Upper lobe of left lung (tissue), 6 donors: ENCODE results near the gene SFRP4. TPM values are rescaled to one million over a fixed set of nuclear protein-coding genes. Genes with fewer than 3 reads are reported as not detected.
"Not testable (repeated sequence)": the region's sequence is repeated elsewhere in the genome, so short reads cannot be mapped to it uniquely, and the experiment has no call there.

Source experiments
- ATAC-seq, 2 donors: fragments of 200-7000 bp; cut with Tn5 transposase; one replicate each; pipeline ENCODE4 v1.9.1; 2022; ENCODE audit warnings: mild to moderate bottlenecking in 2 of 2, moderate library complexity in 2 of 2; ENCODE audit not compliant: low FRiP score in 2 of 2
- DNase-seq, 2 donors: peaks; one replicate each; pipeline ENCODE4 v3.0.0-alpha.2; 2019 to 2020
- H3K27ac ChIP-seq, 4 donors: fragments of 200-600 bp; sonication (generic); one replicate each; pipeline ENCODE4 v1.5.1; 2016 to 2019
- H3K27me3 ChIP-seq, 4 donors: fragments of 200-600 bp; sonication (generic); one replicate each; pipeline ENCODE4 v1.5.1; 2017 to 2019
- H3K36me3 ChIP-seq, 4 donors: fragments of 200-600 bp; sonication (generic); one replicate each; pipeline ENCODE4 v1.5.1; 2016 to 2019
- H3K4me1 ChIP-seq, 4 donors: fragments of 200-600 bp; sonication (generic); one replicate each; pipeline ENCODE4 v1.5.1; 2018 to 2019
- H3K4me3 ChIP-seq, 4 donors: fragments of 200-600 bp; sonication (generic); one replicate each; pipeline ENCODE4 v1.5.1; 2017 to 2019; ENCODE audit warnings: mild to moderate bottlenecking in 2 of 4, moderate library complexity in 1 of 4
- H3K9me3 ChIP-seq, 4 donors: fragments of 200-600 bp; sonication (generic); one replicate each; pipeline ENCODE4 v1.5.1; 2018 to 2019
- EP300 ChIP-seq, 4 donors: sonication (generic); formaldehyde crosslinking; IDR thresholded peaks; one replicate each; pipeline ENCODE4 v1.5.1; 2017; ENCODE audit warnings: antibody characterized with exemption in 4 of 4, control low read depth in 2 of 4
- POLR2A ChIP-seq, 4 donors: fragments of 450-650 bp; IDR thresholded peaks; one replicate each; pipeline ENCODE4 v1.5.1; 2016 to 2017; ENCODE audit warnings: antibody characterized with exemption in 4 of 4, mild to moderate bottlenecking in 2 of 4
- POLR2AphosphoS5 ChIP-seq, 2 donors: sonication (generic); formaldehyde crosslinking; IDR thresholded peaks; one replicate each; pipeline ENCODE4 v1.5.1; 2017; ENCODE audit warnings: antibody characterized with exemption in 2 of 2
- WGBS, 2 donors: methylation state at CpG; one replicate each; pipeline ENCODE4 v1.1.5; 2017 to 2018; 5-methylcytosine and 5-hydroxymethylcytosine counted together
- total RNA-seq, 6 donors: library from RNA; depleted of rRNA in 4 of 6; stranded (reverse); fragments of >200 nt in 4 of 6; gene quantifications; one replicate each; pipeline versions ENCODE4 v1.1.0 to v1.2.1, GENCODE V29; 2016 to 2021
- TF ChIP-seq, protein P1 (sequence below), 6 experiments: fragments of 450-650 bp in 4 of 6; fragments of 200-600 bp in 2 of 6; sonication (generic) in 2 of 6; IDR thresholded peaks; one replicate each; pipeline ENCODE4 v1.5.1; 2016 to 2019; ENCODE audit warnings: antibody characterized with exemption in 6 of 6
- donor health status: DM: no; HTN: no; CAD: no; lungs with moderate emphysema.
- donor health status: DM: no; HTN: yes; CAD: no; lungs with severe emphysema.

SFRP4 gene
- total RNA-seq, 6 donors from 2014 or later = under 0.01 to 12.2 (median 4.3) TPM

DNA sequence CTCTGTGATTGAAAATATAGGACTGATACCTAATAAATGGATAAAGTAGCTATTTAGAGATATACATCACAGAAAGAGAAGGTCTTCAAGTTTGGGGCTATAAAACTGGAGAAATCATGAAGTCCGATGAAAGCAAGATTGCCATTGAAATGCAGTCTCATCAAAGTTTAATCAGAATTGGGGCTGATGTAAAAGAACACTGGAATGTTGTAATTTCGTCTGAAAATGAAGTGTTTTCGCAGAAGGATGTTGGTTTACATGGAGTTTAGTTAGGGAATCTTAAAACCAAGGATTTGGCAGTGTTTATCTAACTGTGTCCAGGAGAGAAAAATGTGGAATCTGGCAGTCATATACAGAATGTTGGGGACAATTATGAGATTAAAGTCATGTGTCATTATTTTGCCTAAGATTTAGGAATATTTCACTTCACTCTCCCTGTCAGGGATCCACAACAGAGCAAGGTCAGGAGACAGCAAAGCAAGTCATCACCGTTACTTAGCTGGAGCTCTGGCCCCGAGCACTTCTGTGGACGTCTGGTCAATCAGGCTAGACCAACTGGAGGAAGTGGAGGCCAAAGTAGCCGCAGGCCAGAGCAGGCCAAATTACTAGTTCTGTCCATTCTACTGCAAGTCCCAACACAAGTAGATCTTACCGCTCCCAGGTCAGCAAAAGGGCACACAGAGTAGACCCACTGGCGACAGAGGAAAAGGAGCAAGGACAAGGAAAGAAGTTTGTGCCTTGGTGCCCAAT lies 40.8 kb upstream of the SFRP4 start:
- Histone ChIP-seq H3K27ac (no peak overlapping the region), H3K4me1 (no peaks in the 10 kb centered on the region), H3K27me3 (no peaks in the 10 kb centered on the region), H3K36me3 (no peaks in the 10 kb centered on the region), H3K4me3 (no peak overlapping the region), H3K9me3 (no peaks in the 10 kb centered on the region)
- 80 to 82% methylated on average over 9 of the region's 9 CpGs for WGBS, 2 donors
- TF ChIP-seq POLR2A (IDR thresholded peaks at IDR 0.05) (no peak), POLR2AphosphoS5 (IDR thresholded peaks at IDR 0.05) (no peak), EP300 (IDR thresholded peaks at IDR 0.05) (no peak)
- TF ChIP-seq, protein P1, sequence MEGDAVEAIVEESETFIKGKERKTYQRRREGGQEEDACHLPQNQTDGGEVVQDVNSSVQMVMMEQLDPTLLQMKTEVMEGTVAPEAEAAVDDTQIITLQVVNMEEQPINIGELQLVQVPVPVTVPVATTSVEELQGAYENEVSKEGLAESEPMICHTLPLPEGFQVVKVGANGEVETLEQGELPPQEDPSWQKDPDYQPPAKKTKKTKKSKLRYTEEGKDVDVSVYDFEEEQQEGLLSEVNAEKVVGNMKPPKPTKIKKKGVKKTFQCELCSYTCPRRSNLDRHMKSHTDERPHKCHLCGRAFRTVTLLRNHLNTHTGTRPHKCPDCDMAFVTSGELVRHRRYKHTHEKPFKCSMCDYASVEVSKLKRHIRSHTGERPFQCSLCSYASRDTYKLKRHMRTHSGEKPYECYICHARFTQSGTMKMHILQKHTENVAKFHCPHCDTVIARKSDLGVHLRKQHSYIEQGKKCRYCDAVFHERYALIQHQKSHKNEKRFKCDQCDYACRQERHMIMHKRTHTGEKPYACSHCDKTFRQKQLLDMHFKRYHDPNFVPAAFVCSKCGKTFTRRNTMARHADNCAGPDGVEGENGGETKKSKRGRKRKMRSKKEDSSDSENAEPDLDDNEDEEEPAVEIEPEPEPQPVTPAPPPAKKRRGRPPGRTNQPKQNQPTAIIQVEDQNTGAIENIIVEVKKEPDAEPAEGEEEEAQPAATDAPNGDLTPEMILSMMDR (IDR thresholded peaks at IDR 0.05) = no peak
- ATAC-seq (no peak), DNase-seq (no peak)

DNA sequence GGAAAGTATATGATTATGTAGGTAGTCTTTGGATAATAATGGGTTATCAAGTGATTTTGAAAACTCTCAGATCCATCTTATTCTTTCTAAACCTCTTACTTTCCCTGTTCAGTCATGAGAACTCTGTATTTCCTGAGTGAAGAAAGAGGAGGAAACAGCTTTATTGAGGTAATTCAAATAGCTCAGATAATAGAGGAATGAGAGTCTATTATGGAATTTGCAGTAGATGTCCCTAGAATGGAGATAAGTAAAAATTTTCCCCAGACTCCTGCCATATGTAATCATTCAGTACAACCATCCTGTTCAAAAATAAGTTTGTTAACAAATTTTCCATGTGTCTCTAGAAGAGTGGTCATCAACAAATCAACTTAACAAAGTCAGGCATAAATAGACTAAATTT lies 40.2 kb upstream of the SFRP4 start:
- H3K4me3 ChIP-seq = no peak overlapping the region
- ATAC-seq (no peak), DNase-seq (no peak)
- TF ChIP-seq, protein P1 (IDR thresholded peaks at IDR 0.05) = no peak
- no peak for TF ChIP-seq POLR2AphosphoS5 (IDR thresholded peaks at IDR 0.05)
- TF ChIP-seq EP300 (IDR thresholded peaks at IDR 0.05) = no peak
- no peak for TF ChIP-seq POLR2A (IDR thresholded peaks at IDR 0.05)
- H3K9me3 ChIP-seq = no peaks in the 10 kb centered on the region
- H3K27me3 ChIP-seq = no peaks in the 10 kb centered on the region
- H3K4me1 ChIP-seq = no peaks in the 10 kb centered on the region
- no peaks in the 10 kb centered on the region for H3K36me3 ChIP-seq
- no peak overlapping the region for H3K27ac ChIP-seq

DNA sequence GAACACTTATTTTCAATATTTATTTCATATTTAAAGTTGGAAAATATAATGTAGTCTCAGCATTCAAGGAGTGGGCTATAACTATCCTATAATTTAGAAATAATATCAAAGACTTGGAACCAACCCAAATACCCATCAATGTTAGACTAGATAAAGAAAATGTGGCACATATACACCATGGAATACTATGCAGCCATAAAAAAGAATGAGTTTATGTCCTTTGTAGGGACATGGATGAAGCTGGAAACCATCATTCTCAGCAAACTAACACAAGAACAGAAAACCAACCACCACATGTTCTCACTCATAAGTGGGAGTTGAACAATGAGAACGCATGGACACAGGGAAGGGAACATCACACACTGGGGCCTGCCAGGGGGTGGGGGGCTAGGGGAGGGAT lies 37.6 kb upstream of the SFRP4 start:
- H3K36me3 ChIP-seq = not testable (repeated sequence)
- WGBS, 2 donors = 100% methylated on average over 1 of the region's 1 CpG

DNA sequence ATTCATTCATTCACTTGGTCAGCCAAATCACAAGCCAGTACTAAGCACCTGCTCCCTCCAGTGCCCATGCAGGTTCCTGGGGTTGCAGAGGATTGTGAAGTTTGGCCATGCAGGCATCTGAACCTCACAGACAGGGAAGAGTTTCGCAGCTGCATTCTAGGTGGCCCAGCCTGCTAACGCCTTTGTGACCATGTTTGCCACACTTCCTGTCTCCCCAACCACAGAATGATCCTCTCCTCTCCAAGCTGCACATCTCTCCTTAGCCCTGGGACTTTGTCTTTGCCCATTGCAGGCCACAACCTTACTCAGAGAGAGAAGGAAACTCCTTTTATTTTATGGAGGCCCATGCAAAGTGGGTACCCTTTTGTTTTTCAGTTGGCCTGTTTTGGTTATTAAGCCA lies 35.6 kb upstream of the SFRP4 start:
- WGBS, 2 donors = 58 to 66% methylated on average over 2 of the region's 2 CpGs
- no peak for ATAC-seq

More for the DNA sequence above, 37.6 kb upstream of the SFRP4 start:
- not testable (repeated sequence) for DNase-seq, H3K4me3 ChIP-seq, H3K27me3 ChIP-seq, H3K27ac ChIP-seq, H3K4me1 ChIP-seq, H3K9me3 ChIP-seq, ATAC-seq

DNA sequence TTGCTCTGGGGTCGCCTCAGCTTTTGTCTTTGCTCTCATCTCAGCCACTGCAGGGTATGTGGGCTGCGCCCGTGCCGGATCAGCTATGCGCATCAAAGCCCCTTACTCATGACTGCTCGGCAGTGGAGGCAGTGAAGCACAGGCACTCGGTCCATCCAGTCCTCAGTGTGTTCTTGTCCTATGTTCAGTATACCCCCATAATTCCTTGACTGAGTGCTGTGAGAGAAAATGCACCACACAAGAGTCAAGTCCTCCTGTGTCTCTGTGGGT lies 31.3 kb upstream of the SFRP4 start:
- H3K27ac ChIP-seq = no peak overlapping the region
- WGBS, 2 donors = 96 to 100% methylated on average over 2 to 7 of the region's 7 CpGs
- TF ChIP-seq POLR2AphosphoS5 (IDR thresholded peaks at IDR 0.05) (no peak), POLR2A (IDR thresholded peaks at IDR 0.05) (no peak), EP300 (IDR thresholded peaks at IDR 0.05) (no peak)
- TF ChIP-seq, protein P1 (IDR thresholded peaks at IDR 0.05) = no peak
- no peaks in the 10 kb centered on the region for H3K9me3 ChIP-seq
- peak in 1 of 2 donors; percentile 33 for DNase-seq
- no peaks in the 10 kb centered on the region for H3K27me3 ChIP-seq
- peaks cover 0 to 9% (median 2%) of the 10 kb centered on the region in 4 donors for H3K4me1 ChIP-seq
- ATAC-seq = no peak
- peaks cover 0 to 9% (median 0%) of the 10 kb centered on the region in 4 donors for H3K36me3 ChIP-seq
- no peak overlapping the region for H3K4me3 ChIP-seq

More for the DNA sequence above, 35.6 kb upstream of the SFRP4 start:
- no peaks in the 10 kb centered on the region for H3K9me3 ChIP-seq
- no peaks in the 10 kb centered on the region for H3K27me3 ChIP-seq
- H3K4me3 ChIP-seq = no peak overlapping the region
- H3K4me1 ChIP-seq = no peaks in the 10 kb centered on the region
- peaks cover 0 to 9% (median 0%) of the 10 kb centered on the region in 4 donors for H3K36me3 ChIP-seq
- TF ChIP-seq POLR2A (IDR thresholded peaks at IDR 0.05) (no peak), EP300 (IDR thresholded peaks at IDR 0.05) (no peak), POLR2AphosphoS5 (IDR thresholded peaks at IDR 0.05) (no peak)
- TF ChIP-seq, protein P1 (IDR thresholded peaks at IDR 0.05) = no peak
- no peak for DNase-seq
- H3K27ac ChIP-seq = no peak overlapping the region
